GM12872 (cell line): ENCODE data around the gene ABCC12.

Source experiments
- CTCF ChIP-seq: IDR thresholded peaks from 3 replicates; pipeline ENCODE4 v1.5.1; 2011; ENCODE audit warnings: low read depth, mild to moderate bottlenecking, low read length, moderate library complexity; ENCODE audit not compliant: insufficient read depth

The ABCC12 gene

GRCh38 chr16:48160575-48160974 lies 4.8 kb upstream of the ABCC12 start:
- TF ChIP-seq CTCF = no peak

- TF ChIP-seq CTCF = no peak
Measured at GRCh38 chr16:48158296-48158695, 2.5 kb upstream of the ABCC12 start.

- no peak for TF ChIP-seq CTCF
Measured at GRCh38 chr16:48157794-48158193, 2.0 kb upstream of the ABCC12 start.

- no peak for TF ChIP-seq CTCF
Measured at GRCh38 chr16:48157302-48157701, 1.5 kb upstream of the ABCC12 start.

GRCh38 chr16:48156790-48157209 lies 1.0 kb upstream of the ABCC12 start:
- peak; percentile 94 for TF ChIP-seq CTCF

- no peak for TF ChIP-seq CTCF
Measured at GRCh38 chr16:48153774-48154173, 2.0 kb downstream of the ABCC12 start.

GRCh38 chr16:48152226-48152625 lies 3.6 kb downstream of the ABCC12 start:
- TF ChIP-seq CTCF = no peak

GRCh38 chr16:48150707-48151106 lies 5.1 kb downstream of the ABCC12 start:
- no peak for TF ChIP-seq CTCF
